Non-pigmented ciliary epithelial cell (primary cell): ENCODE measurements around the gene KLHL10.
A peak's percentile ranks its signal among the peaks of the same experiment; 100 is the strongest.
"Not testable (repeated sequence)": the region's sequence is repeated elsewhere in the genome, so short reads cannot be mapped to it uniquely, and the experiment has no call there.

Source experiments
- DNase-seq: peaks from one replicate; pipeline ENCODE4 v3.0.0-alpha.2; 2010; ENCODE audit warnings: low read depth

KLHL10 gene

GRCh38 chr17:41851382-41851781 is 13.8 kb downstream of the KLHL10 start:
- not testable (repeated sequence) for DNase-seq

- no peak for DNase-seq
These were observed 22.8 kb downstream of the KLHL10 start for GRCh38 chr17:41860254-41860931.

- no peak for DNase-seq
These were observed 25.6 kb downstream of the KLHL10 start for GRCh38 chr17:41863074-41863848.

- no peak for DNase-seq
These were observed 26.8 kb downstream of the KLHL10 start for GRCh38 chr17:41864498-41864835.

GRCh38 chr17:41864836-41865595 is 27.4 kb downstream of the KLHL10 start, which contains the start of gene KLHL11:
Gene KLHL11, minus strand, starts transcription at chr17:41865423. Its CDS starts 53 bp downstream, at chr17:41865370.
- peak; percentile 31 for DNase-seq

- no peak for DNase-seq
These were observed 27.9 kb downstream of the KLHL10 start for GRCh38 chr17:41865596-41865893.

DNA sequence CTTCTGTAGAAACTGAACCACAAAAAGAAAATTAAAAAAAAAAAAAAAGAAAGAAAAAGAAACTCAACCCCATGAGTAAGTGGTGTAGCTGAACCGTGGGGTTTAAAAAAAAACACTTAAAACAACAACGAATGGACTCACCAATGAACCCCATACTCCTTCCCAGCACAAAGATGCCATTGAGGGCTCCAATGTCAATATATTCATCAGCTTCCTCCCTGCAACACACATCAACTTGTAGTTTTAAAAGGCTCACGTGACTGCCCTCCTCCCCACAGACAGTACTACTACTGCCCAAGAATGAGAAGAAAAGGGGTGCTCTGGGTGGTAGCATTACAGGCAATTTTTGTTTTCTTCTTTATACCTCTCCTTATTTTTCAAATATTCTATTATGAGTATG is 30.9 kb downstream of the KLHL10 start:
- no peak for DNase-seq

DNA sequence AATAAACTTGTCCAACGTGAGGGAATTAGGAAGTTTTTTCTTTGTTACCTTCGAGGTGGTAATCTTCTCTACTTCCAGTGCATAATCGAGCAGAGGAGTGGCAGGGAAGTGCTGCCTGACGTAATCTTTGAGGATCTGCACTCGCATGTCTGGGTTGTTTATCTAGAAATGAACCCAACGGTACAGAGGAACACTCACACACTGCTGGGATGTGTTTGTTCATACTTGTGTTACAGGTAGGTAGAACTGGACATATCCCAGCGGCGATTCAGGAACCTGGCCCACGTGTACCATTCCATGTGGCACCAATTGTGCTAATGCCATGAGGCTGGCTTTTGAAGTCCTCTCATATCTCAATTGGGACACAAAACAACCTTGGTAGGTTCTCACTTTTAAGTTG is 31.8 kb downstream of the KLHL10 start:
- DNase-seq: no peak

DNA sequence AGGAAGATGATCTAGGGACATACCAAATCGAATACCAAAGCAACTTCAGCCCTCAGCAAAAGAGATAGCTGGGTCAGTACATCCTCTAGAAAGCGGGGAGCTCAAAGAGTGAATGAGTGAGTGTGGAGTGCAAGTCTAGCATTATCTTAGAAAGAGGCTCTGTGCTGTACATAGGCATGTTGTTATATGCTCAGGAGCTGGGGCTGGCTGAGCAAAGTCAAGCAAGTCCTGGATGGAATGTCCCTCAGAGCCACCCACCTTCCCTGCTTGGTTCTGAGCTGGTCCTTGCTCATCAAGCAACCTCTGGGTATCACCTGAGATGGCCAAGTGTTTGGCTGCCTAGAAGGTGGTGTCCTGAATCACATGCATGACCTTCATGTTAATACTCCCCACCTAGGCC is 32.5 kb downstream of the KLHL10 start:
- DNase-seq: no peak

DNA sequence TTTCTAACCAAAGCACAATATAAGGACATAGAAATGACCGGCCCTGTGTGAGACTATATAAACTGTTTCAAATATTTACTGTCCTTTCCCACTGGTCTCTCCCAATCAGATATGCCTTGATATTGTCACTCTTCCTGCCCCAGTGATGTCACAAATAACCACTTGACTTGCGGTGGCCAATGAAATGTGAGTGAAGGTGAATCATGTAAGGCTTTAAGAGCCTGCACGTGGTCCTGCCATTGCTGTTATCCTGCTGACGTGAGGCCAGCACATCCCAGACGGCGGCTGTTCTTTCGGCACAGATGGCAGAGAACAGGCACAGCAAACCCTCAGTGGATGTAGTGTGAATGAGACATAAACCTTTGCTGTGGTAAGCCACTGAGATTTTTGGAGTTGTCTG is 33.0 kb downstream of the KLHL10 start:
- DNase-seq: no peak

DNA sequence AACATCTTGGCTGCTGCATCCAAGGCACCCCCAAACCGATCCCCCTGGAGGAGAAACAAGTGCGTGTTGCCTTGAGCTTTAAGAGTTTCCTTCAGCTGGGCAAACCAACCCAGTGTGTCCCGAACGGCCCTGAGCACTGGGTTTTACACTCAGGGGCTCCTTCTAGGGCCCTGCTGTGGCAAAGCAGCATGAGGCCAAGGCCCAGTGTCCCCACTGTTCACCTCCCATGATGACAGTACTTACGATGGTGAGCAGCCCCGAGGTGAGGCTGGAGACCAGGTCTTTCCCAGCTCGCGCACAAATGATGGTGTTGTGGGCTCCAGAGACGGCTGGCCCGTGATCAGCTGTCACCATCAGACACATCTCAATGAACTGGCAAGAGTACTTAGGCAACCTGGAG is 34.2 kb downstream of the KLHL10 start:
- DNase-seq: no peak

- DNase-seq: no peak
These were observed 36.1 kb downstream of the KLHL10 start for GRCh38 chr17:41873559-41874292.

DNA sequence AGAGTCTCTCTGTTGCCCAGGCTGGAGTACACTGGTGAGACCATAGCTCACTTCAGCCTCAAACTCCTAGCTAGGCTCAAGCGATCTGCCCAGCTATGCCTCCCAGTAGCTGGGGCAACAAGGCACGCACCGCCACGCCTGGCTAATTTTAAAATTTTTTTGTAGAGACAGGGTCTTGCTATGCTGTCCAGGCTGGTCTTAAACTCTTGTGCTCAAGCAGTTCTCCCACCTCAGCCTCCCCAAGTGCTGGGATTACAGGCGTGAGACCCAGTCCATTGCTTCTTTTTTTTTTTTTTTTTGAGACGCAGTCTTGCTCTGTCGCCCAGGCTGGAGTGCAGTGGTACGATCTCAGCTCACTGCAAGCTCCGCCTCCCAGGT is 36.7 kb downstream of the KLHL10 start:
- DNase-seq: not testable (repeated sequence)

DNA sequence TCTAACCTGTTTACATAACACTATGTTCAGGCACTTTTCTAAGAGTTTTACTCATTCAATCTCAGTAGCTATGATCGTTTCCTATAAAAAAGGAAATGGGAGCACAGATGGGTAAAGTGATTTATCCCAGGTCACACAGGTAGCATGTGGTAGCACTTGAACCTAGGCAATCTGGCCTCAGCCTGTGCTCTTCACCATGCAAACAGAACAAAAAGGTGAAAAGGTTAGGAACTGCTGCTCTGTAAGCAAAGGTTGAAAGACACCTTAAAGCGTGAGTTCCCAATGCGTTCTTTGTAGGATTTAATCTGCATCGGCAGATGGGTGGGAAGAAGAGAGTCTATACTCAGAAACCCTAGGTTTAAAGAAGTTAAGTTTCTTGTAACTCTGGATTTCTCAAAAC is 42.5 kb downstream of the KLHL10 start:
- DNase-seq: no peak

DNA sequence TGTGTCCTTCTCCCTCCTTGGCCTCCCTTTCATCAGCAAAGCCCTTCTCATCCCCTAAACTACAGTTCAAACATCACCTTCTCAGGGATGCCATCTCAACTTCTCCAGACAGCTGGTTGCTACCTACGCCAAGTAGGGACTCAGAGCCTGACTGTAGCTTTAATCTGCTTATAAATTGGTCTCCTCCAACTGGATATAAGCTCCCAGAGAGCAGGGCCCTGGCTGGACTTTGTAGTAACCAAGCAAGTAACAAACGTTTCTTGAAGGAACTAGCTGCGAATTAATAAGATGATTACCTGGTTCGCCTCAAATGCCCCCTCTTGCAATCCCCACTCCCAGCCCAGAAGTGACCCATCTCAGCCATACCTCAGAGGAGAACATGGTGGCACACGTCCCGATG is 45.1 kb downstream of the KLHL10 start:
- DNase-seq: no peak

GRCh38 chr17:41885733-41886132 is 48.1 kb downstream of the KLHL10 start:
- DNase-seq: no peak

GRCh38 chr17:41888332-41888965 is 50.8 kb downstream of the KLHL10 start:
- no peak for DNase-seq

GRCh38 chr17:41891135-41892020 is 53.8 kb downstream of the KLHL10 start:
- no peak for DNase-seq

GRCh38 chr17:41892021-41892376 is 54.4 kb downstream of the KLHL10 start:
- no peak for DNase-seq

DNA sequence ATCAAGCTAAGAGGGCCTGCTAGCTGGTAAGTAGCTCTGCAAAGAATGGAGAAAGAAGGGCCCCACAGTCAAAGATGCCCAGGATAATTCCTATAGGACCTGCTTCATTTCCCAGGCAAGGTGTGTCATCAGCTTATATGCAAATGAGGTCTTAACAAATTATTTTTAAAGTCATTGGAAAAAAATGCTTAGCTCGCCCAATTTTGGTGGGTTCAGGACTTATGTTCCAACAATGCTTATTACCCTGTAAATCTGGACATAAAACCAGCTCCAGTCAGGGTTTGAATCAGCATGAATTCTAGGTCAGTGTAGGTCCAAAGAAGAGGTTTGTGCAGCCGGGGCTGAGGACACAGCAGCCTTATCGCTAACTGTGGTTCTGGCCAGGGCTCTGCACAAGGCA is 55.8 kb downstream of the KLHL10 start:
- DNase-seq: no peak

- DNase-seq: peak; percentile 23
These were observed 57.2 kb downstream of the KLHL10 start for GRCh38 chr17:41894791-41895331.
